K562 (cell line): ENCODE data around the gene MRM3. TPM values are rescaled to one million over a fixed set of nuclear protein-coding genes. Genes with fewer than 3 reads are reported as not detected.

Experiments
- ATAC-seq: fragments of 200-7000 bp; cut with Tn5 transposase; 3 replicates; pipeline ENCODE4 v1.9.1; 2020; ENCODE audit warnings: moderate library complexity
- BruUV-seq: library from RNA; stranded (reverse); fragments of 400-500 nt; replicated peaks from 2 replicates; lab custom pipeline; 2021; lab: Mats Ljungman, UMichigan
- CTCF ChIA-PET: fragments of 300-600 bp; formaldehyde crosslinking; extraction: SDS; loops from one replicate; lab custom pipeline; 2021; ENCODE audit warnings: low intra/inter-chr PET ratio; lab: Yijun Ruan, JAX
- POLR2A ChIA-PET: fragments of 300-600, 350-650 bp; sonication (Branson Sonifier 250); formaldehyde crosslinking; extraction: SDS; loops from one replicate; lab custom pipeline; 2021; ENCODE audit warnings: antibody characterized with exemption, inconsistent platforms; lab: Yijun Ruan, JAX
- DNase-seq, 4 experiments: peaks; one replicate each; pipeline versions ENCODE4 v3.0.0 to v3.0.0-alpha.2; 2011 to 2018; ENCODE audit warnings: low spot score in 3 of 4, mixed read lengths in 3 of 4; ENCODE audit errors: extremely low read depth in 1 of 4
- FAIRE-seq: peaks from 2 replicates; lab custom pipeline; 2011; peaks lifted over from hg19 to GRCh38; lab: Jason Lieb, UNC
- H2AFZ ChIP-seq: 2 replicates; pipeline ENCODE4 v1.6.0; 2011; ENCODE audit warnings: low read depth, low read length, control low read depth, inconsistent platforms
- H3K27ac ChIP-seq: fragments of 200-600 bp; 3 replicates; pipeline ENCODE4 v1.8.0; 2011; ENCODE audit warnings: low read depth, mild to moderate bottlenecking, control low read depth, inconsistent platforms, low read length, moderate library complexity, mixed read lengths; ENCODE audit errors: extremely low read depth
- H3K27me3 ChIP-seq, 2 experiments: fragments of 300-600 bp in 1 of 2; 2 replicates in 1 of 2; 3 replicates in 1 of 2; pipeline versions ENCODE4 v1.6.0 to v1.8.0; 2011; ENCODE audit warnings: inconsistent platforms in 2 of 2, low read length in 2 of 2, mild to moderate bottlenecking in 1 of 2, mixed read lengths in 1 of 2, moderate library complexity in 1 of 2; ENCODE audit not compliant: control insufficient read depth in 2 of 2, insufficient read depth in 2 of 2
- H3K36me3 ChIP-seq: fragments of 300-600 bp; 3 replicates; pipeline ENCODE4 v1.8.0; 2011; ENCODE audit warnings: mild to moderate bottlenecking, low read length, inconsistent platforms; ENCODE audit not compliant: control insufficient read depth, insufficient read depth
- H3K4me1 ChIP-seq, 2 experiments: fragments of 200-600 bp in 1 of 2; replicated peaks in 1 of 2; 2 replicates in 1 of 2; 3 replicates in 1 of 2; pipeline versions ENCODE4 v1.5.1 to v1.8.0; 2011; ENCODE audit warnings: inconsistent platforms in 2 of 2, low read length in 2 of 2, mild to moderate bottlenecking in 1 of 2, mixed read lengths in 1 of 2, moderate library complexity in 1 of 2; ENCODE audit not compliant: control insufficient read depth in 2 of 2, insufficient read depth in 2 of 2
- H3K4me2 ChIP-seq: 2 replicates; pipeline ENCODE4 v1.6.1; 2011; ENCODE audit warnings: low read length, control low read depth, inconsistent platforms, mixed read lengths; ENCODE audit not compliant: insufficient read depth
- H3K4me3 ChIP-seq: fragments of 200-600 bp; sonication (generic), shearing (Covaris generic); 2 replicates; pipeline ENCODE4 v1.5.1; 2016; ENCODE audit warnings: control low read depth, inconsistent platforms
- H3K79me2 ChIP-seq: fragments of 200-600 bp; 3 replicates; pipeline ENCODE4 v1.8.0; 2011; ENCODE audit warnings: low read length, inconsistent platforms; ENCODE audit not compliant: control insufficient read depth, insufficient read depth
- H3K9ac ChIP-seq, 2 experiments: 2 replicates each; pipeline versions ENCODE4 v1.6.0 to v1.6.1; 2011; ENCODE audit warnings: low read depth in 2 of 2, low read length in 2 of 2, control low read depth in 1 of 2, inconsistent platforms in 1 of 2, mild to moderate bottlenecking in 1 of 2, mixed read lengths in 1 of 2; ENCODE audit not compliant: insufficient read depth in 1 of 2
- H3K9me1 ChIP-seq: one replicate; pipeline ENCODE4 v1.6.0; 2011; ENCODE audit warnings: inconsistent platforms, mild to moderate bottlenecking, low read length, moderate library complexity; ENCODE audit not compliant: control insufficient read depth, insufficient read depth
- H3K9me3 ChIP-seq: replicated peaks from 2 replicates; pipeline ENCODE4 v1.5.1; 2011; ENCODE audit warnings: low read depth, low read length, inconsistent platforms; ENCODE audit not compliant: control insufficient read depth, insufficient read depth
- H4K20me1 ChIP-seq: replicated peaks from 2 replicates; pipeline ENCODE4 v1.6.1; 2011; ENCODE audit warnings: low read length, inconsistent platforms, mixed read lengths; ENCODE audit not compliant: control insufficient read depth, insufficient read depth
- CEBPB ChIP-seq: fragments of 450-650 bp; IDR thresholded peaks from 2 replicates; pipeline ENCODE4 v1.6.1; 2016; ENCODE audit warnings: missing genetic modification characterization, missing compliant biosample characterization
- CTCF ChIP-seq, 3 experiments: IDR thresholded peaks in 2 of 3; conservative IDR thresholded peaks in 1 of 3; 2 replicates each; pipeline ENCODE4 v1.5.1; 2011 to 2012; ENCODE audit warnings: low read length in 3 of 3, mild to moderate bottlenecking in 3 of 3, control low read depth in 2 of 3, improper control_type of control experiment in 1 of 3, inconsistent platforms in 1 of 3, low read depth in 1 of 3, mixed read lengths in 1 of 3, moderate library complexity in 1 of 3; ENCODE audit not compliant: insufficient read depth in 2 of 3
- FOXK1 ChIP-seq: sonication (generic); formaldehyde crosslinking; IDR thresholded peaks from 2 replicates; pipeline ENCODE4 v1.8.0; 2022; ENCODE audit warnings: missing genetic modification reagents, mild to moderate bottlenecking, borderline replicate concordance
- FOXM1 ChIP-seq, 2 experiments: fragments of 450-650 bp in 1 of 2; sonication (generic) in 1 of 2; formaldehyde crosslinking in 1 of 2; IDR thresholded peaks; 2 replicates each; pipeline versions ENCODE4 v1.6.1 to v1.9.0; 2017 to 2022; ENCODE audit warnings: low read depth in 2 of 2, mild to moderate bottlenecking in 2 of 2, missing genetic modification reagents in 1 of 2, moderate library complexity in 1 of 2
- HMGN3 ChIP-seq: IDR thresholded peaks from 2 replicates; pipeline ENCODE4 v1.6.1; 2011; ENCODE audit warnings: borderline replicate concordance, low read depth, mild to moderate bottlenecking, mixed read lengths, low read length; ENCODE audit not compliant: insufficient read length; ENCODE audit errors: extremely low read depth
- HMGXB4 ChIP-seq: sonication (generic); formaldehyde crosslinking; IDR thresholded peaks from 2 replicates; pipeline ENCODE4 v1.8.1; 2023; ENCODE audit warnings: mild to moderate bottlenecking, missing genetic modification reagents
- KLF13 ChIP-seq: fragments of 450-650 bp; IDR thresholded peaks from 2 replicates; pipeline ENCODE4 v1.6.1; 2016; ENCODE audit warnings: missing genetic modification characterization, low read depth, mild to moderate bottlenecking, missing compliant biosample characterization, moderate library complexity, borderline replicate concordance
- MTA1 ChIP-seq: fragments of 450-650 bp; IDR thresholded peaks from 2 replicates; pipeline ENCODE4 v1.6.1; 2017; ENCODE audit warnings: borderline replicate concordance
- NBN ChIP-seq: fragments of 450-650 bp; IDR thresholded peaks from 2 replicates; pipeline ENCODE4 v1.6.1; 2016; ENCODE audit warnings: low read depth, mild to moderate bottlenecking
- THAP7 ChIP-seq: fragments of 250-450 bp; sonication (Bioruptor Pico); IDR thresholded peaks from 2 replicates; pipeline ENCODE4 v1.5.0; 2021
- ZNF174 ChIP-seq: fragments of 250-450 bp; sonication (Bioruptor Pico); IDR thresholded peaks from 2 replicates; pipeline ENCODE4 v1.4.0; 2020; ENCODE audit warnings: mild to moderate bottlenecking
- ZNF586 ChIP-seq: fragments of 450-650 bp; formaldehyde crosslinking; conservative IDR thresholded peaks from 2 replicates; pipeline ENCODE4 v1.4.0; 2020; ENCODE audit warnings: mild to moderate bottlenecking, moderate library complexity
- ZNF644 ChIP-seq: fragments of 200-800 bp; sonication (Bioruptor generic); IDR thresholded peaks from 2 replicates; pipeline ENCODE4 v1.6.1; 2016; ENCODE audit warnings: low read depth, missing genetic modification characterization, missing compliant biosample characterization
- WGBS: fragments of 100-300 bp; shearing (Covaris generic); methylation state at CpG from one replicate; pipeline ENCODE4 v1.1.6; 2016; ENCODE audit warnings: low coverage, mixed read lengths; ENCODE audit not compliant: insufficient coverage; ENCODE audit errors: missing lambda C conversion rate; 5-methylcytosine and 5-hydroxymethylcytosine counted together
- in situ Hi-C: fragments of 300-500 bp; cut with MboI; formaldehyde crosslinking; loops from 4 replicates; pipeline ENCODE4 v1.15.0; 2018; ENCODE audit warnings: inconsistent platforms, mixed read lengths
- intact Hi-C: fragments of 100-400 bp; cut with micrococcal nuclease; formaldehyde crosslinking; loops from 2 replicates; pipeline ENCODE4 v1.14.2; 2022
- polyA plus RNA-seq, 8 experiments: library from polyadenylated mRNA; depleted of rRNA in 4 of 8; stranded (reverse) in 5 of 8; unstranded in 3 of 8; fragments of >200 nt; fragmentation: Nextera tagmentation in 2 of 8; fragmentation: Illumina TruSeq in 1 of 8; extraction: Ambion mirVana in 2 of 8; extraction: Trizol in 1 of 8; gene quantifications; 2 replicates each; pipeline versions ENCODE4 v1.2.1 to v1.2.3, GENCODE V29; 2011 to 2014; ENCODE audit warnings: inconsistent platforms in 1 of 8, missing spikeins in 1 of 8
- total RNA-seq, 7 experiments: library from RNA; depleted of rRNA in 6 of 7; stranded (reverse); fragments of >200 nt in 6 of 7; fragmentation: Illumina TruSeq in 2 of 7; extraction: Trizol in 2 of 7; gene quantifications; 2 replicates each; pipeline versions ENCODE4 v1.2.1 to v1.2.3, GENCODE V29; 2011 to 2021; ENCODE audit warnings: low replicate concordance in 1 of 7
- TF ChIP-seq, protein P1 (sequence below), 2 experiments: fragments of 450-650 bp in 1 of 2; sonication (generic) in 1 of 2; formaldehyde crosslinking in 1 of 2; IDR thresholded peaks in 1 of 2; conservative IDR thresholded peaks in 1 of 2; 2 replicates each; pipeline versions ENCODE4 v1.6.1 to v1.8.1; 2016 to 2023; ENCODE audit warnings: mild to moderate bottlenecking in 2 of 2, moderate library complexity in 2 of 2, inconsistent platforms in 1 of 2, missing genetic modification reagents in 1 of 2

Gene MRM3
- total and polyA plus RNA-seq, 9 of the 15 experiments (the other 6 are each of a cell fraction or from before 2014, with no cell fraction given), result 2.4 to 24.8 (median 18.3) TPM

- no peak for TF ChIP-seq HMGXB4 (CRISPR knock-in tag)
Observed at GRCh38 chr17:733743-734142, 48.4 kb upstream of the MRM3 start (continued).

GRCh38 chr17:737561-738113 is 44.5 kb upstream of the MRM3 start:
- intact Hi-C loops, result no loop called here
- peaks cover 7 to 8% of the 10 kb centered on the region in 2 experiments; a peak in 4 of 5 replicates for H3K4me1 ChIP-seq
- FAIRE-seq (no peak), DNase-seq (no peak), ATAC-seq (no peak)
- no peaks in the 10 kb centered on the region for H3K27me3 ChIP-seq
- ChIA-PET POLR2A (interaction anchor here (0.7 to 2.2 kb wide), 3 partner anchors 13 to 30 kb away, joined by 3 to 9 read pairs (median 3); no protein-coding TSS in a partner anchor), CTCF (no interaction called here)
- no peaks in the 10 kb centered on the region; the same call in 1 of the 2 replicates for H4K20me1 ChIP-seq
- H3K9ac ChIP-seq, result no peak overlapping the region
- H3K4me3 ChIP-seq, result no peak overlapping the region
- in situ Hi-C loops, result no loop called here
- peaks cover 57% of the 10 kb centered on the region; the same call in 2 of the 3 replicates for H3K36me3 ChIP-seq
- no peak overlapping the region for H2AFZ ChIP-seq
- no peaks in the 10 kb centered on the region for H3K9me3 ChIP-seq
- no peak overlapping the region for H3K27ac ChIP-seq
- WGBS, result 100% methylated on average over 3 of the region's 13 CpGs
- H3K79me2 ChIP-seq, result peaks cover 12% of the 10 kb centered on the region; the same call in 2 of the 3 replicates
- no peak overlapping the region for H3K4me2 ChIP-seq
- no peaks in the 10 kb centered on the region for H3K9me1 ChIP-seq
- BruUV-seq, result no TSS peak
- TF ChIP-seq ZNF586 (CRISPR knock-in tag), result no peak
- TF ChIP-seq ZNF174 (CRISPR knock-in tag), result no peak
- no peak for TF ChIP-seq FOXM1 (IDR thresholded peaks at IDR 0.05; ENCODE audit: low read depth)
- TF ChIP-seq FOXM1 (CRISPR knock-in tag; IDR thresholded peaks at IDR 0.05; ENCODE audit: low read depth), result no peak
- no peak for TF ChIP-seq KLF13 (tag)
- TF ChIP-seq HMGN3, result no peak
- TF ChIP-seq ZNF644 (tag), result no peak
- TF ChIP-seq THAP7 (CRISPR knock-in tag), result no peak
- TF ChIP-seq, protein P1, sequence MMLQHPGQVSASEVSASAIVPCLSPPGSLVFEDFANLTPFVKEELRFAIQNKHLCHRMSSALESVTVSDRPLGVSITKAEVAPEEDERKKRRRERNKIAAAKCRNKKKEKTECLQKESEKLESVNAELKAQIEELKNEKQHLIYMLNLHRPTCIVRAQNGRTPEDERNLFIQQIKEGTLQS (IDR thresholded peaks at IDR 0.05), result no peak
- TF ChIP-seq, protein P1 (CRISPR knock-in tag; conservative IDR thresholded peaks at IDR 0.05), result no peak
- TF ChIP-seq NBN, result no peak
- TF ChIP-seq CEBPB (tag), result no peak
- TF ChIP-seq CTCF (IDR thresholded peaks at IDR 0.05 in 2 of 3, conservative IDR thresholded peaks at IDR 0.05 in 1 of 3; ENCODE audit: insufficient read depth in 2 of 3, low read depth in 1 of 3, low read length in 3 of 3), result no peak
- TF ChIP-seq MTA1, result no peak
- TF ChIP-seq FOXK1 (CRISPR knock-in tag), result no peak
